Keratinocyte (primary cell): ENCODE results near the gene DNMBP.

Experiments used
- EZH2 ChIP-seq: IDR thresholded peaks from one replicate; pipeline ENCODE4 v1.6.1; 2012; ENCODE audit warnings: inconsistent platforms, mild to moderate bottlenecking, low read length, moderate library complexity
- TF ChIP-seq, protein P1 (sequence below), 3 experiments: IDR thresholded peaks in 1 of 3; conservative IDR thresholded peaks in 1 of 3; optimal IDR thresholded peaks in 1 of 3; 2 replicates in 2 of 3; 3 replicates in 1 of 3; pipeline versions ENCODE3 to v1.5.1; 2011; ENCODE audit warnings: low read length in 3 of 3, mild to moderate bottlenecking in 3 of 3, moderate library complexity in 2 of 3, control low read depth in 1 of 3, inconsistent platforms in 1 of 3; ENCODE audit not compliant: insufficient read depth in 2 of 3; ENCODE audit errors: extremely low read depth in 1 of 3

DNA sequence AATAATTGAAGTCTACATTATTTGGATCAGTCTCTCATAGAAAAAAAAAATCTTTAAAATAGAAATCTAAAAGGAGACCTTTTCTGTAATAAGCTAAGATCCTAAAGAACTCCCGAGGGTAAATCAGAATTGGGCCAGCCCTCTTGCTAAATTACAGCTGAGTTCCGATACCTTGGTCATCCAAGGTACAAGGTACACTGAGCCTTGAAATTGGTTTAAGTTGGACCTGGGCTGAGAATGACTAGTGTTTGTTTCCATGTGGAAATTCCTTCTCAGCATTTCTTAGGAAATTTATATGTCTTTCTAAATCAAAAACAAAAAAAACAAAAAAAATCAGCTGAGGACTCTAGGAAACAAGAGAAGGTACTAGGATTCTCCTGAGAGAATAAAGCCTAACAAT, 64.9 kb downstream of the DNMBP start:
- TF ChIP-seq, protein P1, sequence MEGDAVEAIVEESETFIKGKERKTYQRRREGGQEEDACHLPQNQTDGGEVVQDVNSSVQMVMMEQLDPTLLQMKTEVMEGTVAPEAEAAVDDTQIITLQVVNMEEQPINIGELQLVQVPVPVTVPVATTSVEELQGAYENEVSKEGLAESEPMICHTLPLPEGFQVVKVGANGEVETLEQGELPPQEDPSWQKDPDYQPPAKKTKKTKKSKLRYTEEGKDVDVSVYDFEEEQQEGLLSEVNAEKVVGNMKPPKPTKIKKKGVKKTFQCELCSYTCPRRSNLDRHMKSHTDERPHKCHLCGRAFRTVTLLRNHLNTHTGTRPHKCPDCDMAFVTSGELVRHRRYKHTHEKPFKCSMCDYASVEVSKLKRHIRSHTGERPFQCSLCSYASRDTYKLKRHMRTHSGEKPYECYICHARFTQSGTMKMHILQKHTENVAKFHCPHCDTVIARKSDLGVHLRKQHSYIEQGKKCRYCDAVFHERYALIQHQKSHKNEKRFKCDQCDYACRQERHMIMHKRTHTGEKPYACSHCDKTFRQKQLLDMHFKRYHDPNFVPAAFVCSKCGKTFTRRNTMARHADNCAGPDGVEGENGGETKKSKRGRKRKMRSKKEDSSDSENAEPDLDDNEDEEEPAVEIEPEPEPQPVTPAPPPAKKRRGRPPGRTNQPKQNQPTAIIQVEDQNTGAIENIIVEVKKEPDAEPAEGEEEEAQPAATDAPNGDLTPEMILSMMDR (optimal IDR thresholded peaks at IDR 0.05 in 1 of 3, IDR thresholded peaks at IDR 0.05 in 1 of 3, conservative IDR thresholded peaks at IDR 0.05 in 1 of 3; ENCODE audit: extremely low read depth in 1 of 3, insufficient read depth in 2 of 3, low read length in 3 of 3) = no peak
- no peak for TF ChIP-seq EZH2
